Measurements from ENCODE around the gene SULT4A1.

Gene SULT4A1

GRCh38 chr22:43860831-43861230 lies 1.5 kb downstream of the SULT4A1 start:
- TF ChIP-seq CTCF (conservative IDR thresholded peaks at IDR 0.05; ENCODE audit: low read length): no peak
- no peak for DNase-seq (ENCODE audit: low read depth)
- no peak overlapping the region for H3K4me3 ChIP-seq (ENCODE audit: low read length)

- H3K4me3 ChIP-seq (ENCODE audit: low read length): no peak overlapping the region
- no peak for TF ChIP-seq CTCF (conservative IDR thresholded peaks at IDR 0.05; ENCODE audit: low read length)
- DNase-seq (ENCODE audit: low read depth): no peak
Measured at GRCh38 chr22:43860126-43860525, 2.2 kb downstream of the SULT4A1 start.

GRCh38 chr22:43859621-43860020 lies 2.7 kb downstream of the SULT4A1 start:
- no peak for TF ChIP-seq CTCF (conservative IDR thresholded peaks at IDR 0.05; ENCODE audit: low read length)
- H3K4me3 ChIP-seq (ENCODE audit: low read length): no peak overlapping the region
- no peak for DNase-seq (ENCODE audit: low read depth)

GRCh38 chr22:43859176-43859575 lies 3.1 kb downstream of the SULT4A1 start:
- DNase-seq (ENCODE audit: low read depth): no peak
- H3K4me3 ChIP-seq (ENCODE audit: low read length): no peak overlapping the region
- TF ChIP-seq CTCF (conservative IDR thresholded peaks at IDR 0.05; ENCODE audit: low read length): no peak

- no peak overlapping the region for H3K4me3 ChIP-seq (ENCODE audit: low read length)
- TF ChIP-seq CTCF (conservative IDR thresholded peaks at IDR 0.05; ENCODE audit: low read length): no peak
- DNase-seq (ENCODE audit: low read depth): no peak
Measured at GRCh38 chr22:43858156-43858895, 4.0 kb downstream of the SULT4A1 start.

- no peak for TF ChIP-seq CTCF (conservative IDR thresholded peaks at IDR 0.05; ENCODE audit: low read length)
- no peak for DNase-seq (ENCODE audit: low read depth)
- no peak overlapping the region for H3K4me3 ChIP-seq (ENCODE audit: low read length)
Measured at GRCh38 chr22:43857367-43857766, 4.9 kb downstream of the SULT4A1 start.

- no peak for TF ChIP-seq CTCF (conservative IDR thresholded peaks at IDR 0.05; ENCODE audit: low read length)
- H3K4me3 ChIP-seq (ENCODE audit: low read length): no peak overlapping the region
- no peak for DNase-seq (ENCODE audit: low read depth)
Measured at GRCh38 chr22:43855431-43855830, 6.9 kb downstream of the SULT4A1 start.
